ENCODE results near the gene TGFBR3. TPM values are rescaled to one million over a fixed set of nuclear protein-coding genes. Genes with fewer than 3 reads are reported as not detected.
A peak's percentile ranks its signal among the peaks of the same experiment; 100 is the strongest.
"Not testable (repeated sequence)": the region's sequence is repeated elsewhere in the genome, so short reads cannot be mapped to it uniquely, and the experiment has no call there.

Gene TGFBR3
- total RNA-seq, 2 donors from 2014 or later, result 60.8 to 62.4 TPM

DNA sequence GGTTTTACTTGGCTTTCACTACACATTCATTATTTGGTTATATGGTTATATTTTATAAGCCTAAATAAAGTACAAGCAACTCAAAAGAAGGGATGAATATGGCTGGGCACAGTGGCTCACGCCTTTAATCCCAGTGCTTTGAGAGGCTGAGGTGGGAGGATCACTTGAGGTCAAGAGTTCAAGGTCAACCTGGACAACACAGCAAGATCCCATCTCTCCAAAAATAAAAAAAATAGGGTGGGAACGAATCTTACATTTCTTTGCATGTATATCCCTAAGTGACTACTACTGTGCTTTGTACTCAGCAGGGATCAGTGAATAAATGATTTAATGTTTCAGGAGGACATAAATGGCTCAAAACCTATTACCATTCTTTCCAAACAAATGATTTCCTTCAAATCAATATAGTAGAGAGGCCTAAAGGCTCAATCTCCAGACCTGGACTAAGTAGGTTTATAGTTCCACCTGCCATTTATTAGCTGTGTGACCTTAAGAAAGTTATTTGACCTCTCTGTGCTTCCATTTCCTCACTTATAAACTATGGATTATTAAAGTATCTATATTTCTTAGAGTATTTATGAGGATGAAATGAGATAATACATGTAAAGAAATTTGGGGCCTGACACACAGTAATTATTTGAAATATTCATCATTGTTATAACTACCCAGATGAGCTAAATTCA is 28.3 kb downstream of the TGFBR3 start:
- H3K27me3 ChIP-seq (replicated peaks; ENCODE audit: insufficient read depth), result no peaks in the 10 kb centered on the region
- ATAC-seq (ENCODE audit: insufficient number of reproducible peaks, low FRiP score, low read depth), result no peak
- H3K27ac ChIP-seq, result no peak overlapping the region
- no peak for DNase-seq (ENCODE audit: low spot score)
- H3K4me3 ChIP-seq, result no peak overlapping the region
- no peaks in the 10 kb centered on the region for H3K4me1 ChIP-seq (ENCODE audit: control insufficient read depth in 1 of 2, low read depth in 2 of 2)
- H3K36me3 ChIP-seq, result no peaks in the 10 kb centered on the region
- TF ChIP-seq, protein P1, sequence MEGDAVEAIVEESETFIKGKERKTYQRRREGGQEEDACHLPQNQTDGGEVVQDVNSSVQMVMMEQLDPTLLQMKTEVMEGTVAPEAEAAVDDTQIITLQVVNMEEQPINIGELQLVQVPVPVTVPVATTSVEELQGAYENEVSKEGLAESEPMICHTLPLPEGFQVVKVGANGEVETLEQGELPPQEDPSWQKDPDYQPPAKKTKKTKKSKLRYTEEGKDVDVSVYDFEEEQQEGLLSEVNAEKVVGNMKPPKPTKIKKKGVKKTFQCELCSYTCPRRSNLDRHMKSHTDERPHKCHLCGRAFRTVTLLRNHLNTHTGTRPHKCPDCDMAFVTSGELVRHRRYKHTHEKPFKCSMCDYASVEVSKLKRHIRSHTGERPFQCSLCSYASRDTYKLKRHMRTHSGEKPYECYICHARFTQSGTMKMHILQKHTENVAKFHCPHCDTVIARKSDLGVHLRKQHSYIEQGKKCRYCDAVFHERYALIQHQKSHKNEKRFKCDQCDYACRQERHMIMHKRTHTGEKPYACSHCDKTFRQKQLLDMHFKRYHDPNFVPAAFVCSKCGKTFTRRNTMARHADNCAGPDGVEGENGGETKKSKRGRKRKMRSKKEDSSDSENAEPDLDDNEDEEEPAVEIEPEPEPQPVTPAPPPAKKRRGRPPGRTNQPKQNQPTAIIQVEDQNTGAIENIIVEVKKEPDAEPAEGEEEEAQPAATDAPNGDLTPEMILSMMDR (IDR thresholded peaks at IDR 0.05), result no peak
- H3K9me3 ChIP-seq, result no peaks in the 10 kb centered on the region

DNA sequence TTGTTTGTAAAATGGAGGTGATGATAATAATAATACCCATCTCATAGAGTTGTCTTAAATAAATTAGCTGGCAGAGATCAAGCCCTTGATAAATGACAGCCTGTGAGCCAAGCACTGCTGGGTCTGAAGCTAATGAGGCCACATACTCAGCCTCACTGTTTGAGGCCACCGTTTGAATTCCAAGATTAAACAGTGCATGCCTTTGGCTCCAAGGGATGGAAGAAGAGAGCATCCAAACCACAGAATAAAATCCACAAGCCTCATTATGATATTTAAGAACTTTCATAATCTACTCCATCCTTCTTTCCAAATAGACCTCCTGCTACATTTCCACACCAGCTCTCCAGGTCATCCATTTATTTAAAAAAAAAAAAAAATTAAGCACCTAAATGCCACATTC is 29.0 kb downstream of the TGFBR3 start:
- no peak for ATAC-seq (ENCODE audit: insufficient number of reproducible peaks, low FRiP score, low read depth)
- Histone ChIP-seq H3K9me3 (no peaks in the 10 kb centered on the region), H3K36me3 (no peaks in the 10 kb centered on the region), H3K4me1 (ENCODE audit: control insufficient read depth in 1 of 2, low read depth in 2 of 2) (peaks cover 0 to 1% of the 10 kb centered on the region in 2 donors), H3K4me3 (no peak overlapping the region), H3K27me3 (replicated peaks; ENCODE audit: insufficient read depth) (no peaks in the 10 kb centered on the region), H3K27ac (no peak overlapping the region)
- TF ChIP-seq, protein P1 (IDR thresholded peaks at IDR 0.05), result no peak
- no peak for DNase-seq (ENCODE audit: low spot score)

DNA sequence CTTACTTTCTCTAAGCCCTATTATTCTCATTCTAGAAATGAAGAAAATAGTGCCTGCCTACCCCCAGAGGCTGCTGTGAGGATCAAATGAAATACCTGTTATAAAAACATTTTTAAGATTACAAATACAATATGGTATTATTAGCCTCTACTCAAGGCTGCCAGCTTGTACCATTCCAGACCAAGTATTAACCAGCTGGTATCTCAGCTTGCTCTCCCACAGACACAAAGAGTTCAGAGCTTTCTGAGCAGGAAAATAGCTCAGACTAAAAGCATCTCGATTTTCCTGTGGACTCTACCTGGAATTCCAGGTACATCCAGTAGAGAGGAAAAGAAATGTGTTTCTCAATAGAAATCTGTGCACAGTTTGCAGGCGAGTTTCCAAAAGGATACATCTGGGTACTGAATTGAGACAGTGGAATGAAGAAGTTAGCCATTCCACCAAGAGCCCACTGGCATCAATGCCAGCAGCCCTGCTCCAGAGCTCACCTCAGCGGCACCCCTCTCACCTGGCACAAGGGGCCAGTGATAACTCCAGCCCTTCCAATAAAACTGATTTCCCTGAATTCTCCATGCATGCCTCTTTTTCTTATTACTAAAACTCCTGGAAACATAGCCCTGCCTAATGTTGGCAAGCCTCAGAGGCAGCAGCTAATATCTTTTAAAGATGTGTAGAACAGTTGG is 31.0 kb downstream of the TGFBR3 start:
- DNase-seq (ENCODE audit: low spot score) (no peak), ATAC-seq (ENCODE audit: insufficient number of reproducible peaks, low FRiP score, low read depth) (no peak)
- Histone ChIP-seq H3K27ac (no peak overlapping the region), H3K4me3 (no peak overlapping the region), H3K36me3 (no peaks in the 10 kb centered on the region), H3K4me1 (ENCODE audit: control insufficient read depth in 1 of 2, low read depth in 2 of 2) (peaks cover 4 to 20% of the 10 kb centered on the region in 2 donors), H3K27me3 (replicated peaks; ENCODE audit: insufficient read depth) (no peaks in the 10 kb centered on the region), H3K9me3 (no peaks in the 10 kb centered on the region)
- TF ChIP-seq, protein P1 (IDR thresholded peaks at IDR 0.05), result no peak

DNA sequence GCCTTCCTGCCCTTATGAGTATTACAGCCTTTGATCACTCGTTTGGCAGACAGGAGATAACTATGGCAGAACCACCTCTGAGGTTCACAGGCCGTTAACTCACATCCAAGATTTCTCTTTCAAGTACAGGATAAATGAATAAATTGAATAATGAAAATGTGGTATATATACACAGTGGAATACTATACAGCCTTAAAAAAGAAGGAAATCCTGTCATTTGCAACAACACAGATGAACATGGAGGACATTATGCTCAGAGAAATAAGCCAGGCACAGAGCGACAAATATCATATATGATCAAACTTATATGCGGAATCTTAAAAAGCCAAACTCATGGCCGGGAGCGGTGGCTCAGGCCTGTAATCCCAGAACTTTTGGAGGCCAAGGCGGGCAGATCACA is 32.6 kb downstream of the TGFBR3 start:
- H3K9me3 ChIP-seq, result no peaks in the 10 kb centered on the region
- TF ChIP-seq, protein P1 (IDR thresholded peaks at IDR 0.05), result no peak
- DNase-seq (ENCODE audit: low spot score) (no peak), ATAC-seq (ENCODE audit: insufficient number of reproducible peaks, low FRiP score, low read depth) (no peak)
- no peaks in the 10 kb centered on the region for H3K27me3 ChIP-seq (replicated peaks; ENCODE audit: insufficient read depth)
- no peaks in the 10 kb centered on the region for H3K36me3 ChIP-seq
- H3K27ac ChIP-seq, result no peak overlapping the region
- peaks cover 4 to 20% of the 10 kb centered on the region in 2 donors for H3K4me1 ChIP-seq (ENCODE audit: control insufficient read depth in 1 of 2, low read depth in 2 of 2)
- no peak overlapping the region for H3K4me3 ChIP-seq

DNA sequence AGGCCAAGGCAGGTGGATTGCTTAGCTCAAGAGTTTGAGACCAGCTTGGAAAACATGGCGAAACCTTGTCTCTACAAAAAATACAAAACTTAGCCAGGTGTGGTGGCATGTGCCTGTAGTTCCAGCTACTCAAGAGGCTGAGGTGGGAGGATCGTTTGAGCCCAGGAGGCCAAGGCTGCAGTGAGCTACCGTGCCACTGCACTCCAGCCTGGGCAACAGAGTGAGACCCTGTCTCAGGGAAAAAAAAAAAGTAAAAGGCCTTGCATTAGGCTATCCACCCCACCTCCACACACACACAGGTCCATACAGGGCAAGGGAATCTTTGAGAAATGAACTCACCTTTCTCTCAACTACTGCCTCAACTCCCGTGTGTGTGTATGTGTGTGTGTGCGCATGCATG is 33.9 kb downstream of the TGFBR3 start:
- Histone ChIP-seq H3K4me1 (ENCODE audit: control insufficient read depth in 1 of 2, low read depth in 2 of 2) (peaks cover 5 to 22% of the 10 kb centered on the region in 2 donors), H3K27ac (peak overlapping the region; percentile 70 to 88)
- H3K9me3 ChIP-seq; ATAC-seq (ENCODE audit: insufficient number of reproducible peaks, low FRiP score, low read depth); H3K27me3 ChIP-seq (replicated peaks; ENCODE audit: insufficient read depth); H3K36me3 ChIP-seq; DNase-seq (ENCODE audit: low spot score); H3K4me3 ChIP-seq: not testable (repeated sequence)
